Measurements from ENCODE around the gene MARK4.

GRCh38 chr19:45271098-45271734 lies 20.1 kb downstream of the MARK4 start:
- no peak for TF ChIP-seq CTCF (IDR thresholded peaks at IDR 0.05 in 8 of 11, conservative IDR thresholded peaks at IDR 0.05 in 3 of 11)
- TF ChIP-seq POLR2AphosphoS5 (IDR thresholded peaks at IDR 0.05) = no peak

Data from spleen (tissue), 7 donors.